Measurements from ENCODE around the gene FCN3. TPM values are rescaled to one million over a fixed set of nuclear protein-coding genes. Genes with fewer than 3 reads are reported as not detected.

Gene FCN3
- total and polyA plus RNA-seq, 2 donors (not counting 3 experiments of a cell fraction or from before 2014, with no cell fraction given) = 0.15 TPM; not detected in 1

DNA sequence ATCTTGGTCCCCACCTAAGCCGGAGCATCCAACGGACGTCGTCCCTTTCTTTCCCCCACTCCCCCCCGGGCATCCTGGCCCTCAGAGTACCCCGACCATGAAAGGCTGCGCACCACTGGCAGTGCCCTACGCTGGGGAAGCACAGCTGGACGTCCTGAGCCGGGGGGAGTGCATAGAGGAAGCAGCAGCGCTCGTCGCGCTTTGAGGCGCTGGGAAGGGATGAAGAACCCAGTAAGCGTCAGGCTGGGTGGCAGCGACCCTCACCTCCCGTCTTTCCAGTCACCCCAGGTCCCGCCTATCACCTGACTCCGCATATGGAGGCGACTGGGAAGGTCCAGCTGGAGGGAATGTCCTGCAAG is 13.6 kb downstream of the FCN3 start:
- Histone ChIP-seq H3K4me1 (ENCODE audit: control insufficient read depth, extremely low read depth, insufficient read depth, low read length) (peaks cover 6% of the 10 kb centered on the region), H4K20me1 (replicated peaks; ENCODE audit: control insufficient read depth, extremely low read depth, insufficient read depth, low read length) (no peaks in the 10 kb centered on the region), H3K79me2 (ENCODE audit: control insufficient read depth, insufficient read depth, low read length) (no peaks in the 10 kb centered on the region), H2AFZ (ENCODE audit: low read depth, low read length) (no peak overlapping the region), H3K4me2 (ENCODE audit: insufficient read depth, low read length) (no peak overlapping the region), H3K9ac (replicated peaks; ENCODE audit: extremely low read depth, insufficient read depth, low read length) (no peak overlapping the region), H3K27ac (ENCODE audit: insufficient read depth, low read depth, low read length) (no peak overlapping the region), H3K9me1 (replicated peaks; ENCODE audit: control insufficient read depth, extremely low read depth, insufficient read depth, low read length) (no peaks in the 10 kb centered on the region), H3K9me3 (replicated peaks; ENCODE audit: control insufficient read depth, insufficient read depth, low read length) (no peaks in the 10 kb centered on the region), H3K36me3 (ENCODE audit: control insufficient read depth in 2 of 2, extremely low read depth in 1 of 2, insufficient read depth in 2 of 2, low read length in 2 of 2) (peaks cover 0 to 2% of the 10 kb centered on the region in 2 experiments), H3K4me3 (replicated peaks in 1 of 3; ENCODE audit: insufficient read depth in 1 of 3, low read depth in 1 of 3, low read length in 3 of 3) (no peak overlapping the region), H3K27me3 (ENCODE audit: control insufficient read depth in 2 of 2, insufficient read depth in 2 of 2, low read length in 2 of 2) (no peaks in the 10 kb centered on the region)
- intact Hi-C loops (cut with micrococcal nuclease) (no loop called here), dilution Hi-C loops (cut with MboI; ENCODE audit: extremely low pct_ligation_motif_present, low sequenced_read_pairs) (no loop called here)
- FAIRE-seq (no peak), DNase-seq (ENCODE audit: low read depth, low spot score) (no peak)
- no TSS peak for BruUV-seq (replicated peaks)
- CTCF ChIA-PET = no interaction called here
- POLR2A ChIA-PET = no interaction called here
- TF ChIP-seq MYC (IDR thresholded peaks at IDR 0.05; ENCODE audit: low read depth, low read length) = no peak
- TF ChIP-seq EZH2 (IDR thresholded peaks at IDR 0.05; ENCODE audit: borderline replicate concordance, low read depth, low read length, severe bottlenecking) = no peak
- no peak for TF ChIP-seq POLR2A (IDR thresholded peaks at IDR 0.05; ENCODE audit: low read depth, low read length)
- TF ChIP-seq JUN (IDR thresholded peaks at IDR 0.05; ENCODE audit: borderline replicate concordance, insufficient read depth, insufficient read length, low read depth) = no peak
- TF ChIP-seq, protein P1, sequence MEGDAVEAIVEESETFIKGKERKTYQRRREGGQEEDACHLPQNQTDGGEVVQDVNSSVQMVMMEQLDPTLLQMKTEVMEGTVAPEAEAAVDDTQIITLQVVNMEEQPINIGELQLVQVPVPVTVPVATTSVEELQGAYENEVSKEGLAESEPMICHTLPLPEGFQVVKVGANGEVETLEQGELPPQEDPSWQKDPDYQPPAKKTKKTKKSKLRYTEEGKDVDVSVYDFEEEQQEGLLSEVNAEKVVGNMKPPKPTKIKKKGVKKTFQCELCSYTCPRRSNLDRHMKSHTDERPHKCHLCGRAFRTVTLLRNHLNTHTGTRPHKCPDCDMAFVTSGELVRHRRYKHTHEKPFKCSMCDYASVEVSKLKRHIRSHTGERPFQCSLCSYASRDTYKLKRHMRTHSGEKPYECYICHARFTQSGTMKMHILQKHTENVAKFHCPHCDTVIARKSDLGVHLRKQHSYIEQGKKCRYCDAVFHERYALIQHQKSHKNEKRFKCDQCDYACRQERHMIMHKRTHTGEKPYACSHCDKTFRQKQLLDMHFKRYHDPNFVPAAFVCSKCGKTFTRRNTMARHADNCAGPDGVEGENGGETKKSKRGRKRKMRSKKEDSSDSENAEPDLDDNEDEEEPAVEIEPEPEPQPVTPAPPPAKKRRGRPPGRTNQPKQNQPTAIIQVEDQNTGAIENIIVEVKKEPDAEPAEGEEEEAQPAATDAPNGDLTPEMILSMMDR (IDR thresholded peaks at IDR 0.05; ENCODE audit: extremely low read depth in 1 of 2, insufficient read depth in 1 of 2, low read depth in 1 of 2, low read length in 2 of 2) = no peak
- no peak for TF ChIP-seq POLR2AphosphoS5 (IDR thresholded peaks at IDR 0.05; ENCODE audit: insufficient read depth, low read depth, low read length)
- TF ChIP-seq FOS (IDR thresholded peaks at IDR 0.05; ENCODE audit: borderline replicate concordance, insufficient read depth, low read length) = no peak
- TF ChIP-seq GATA2 (IDR thresholded peaks at IDR 0.05; ENCODE audit: insufficient read depth, insufficient read length, low read depth, low read length) = no peak
- TF ChIP-seq, protein P2, sequence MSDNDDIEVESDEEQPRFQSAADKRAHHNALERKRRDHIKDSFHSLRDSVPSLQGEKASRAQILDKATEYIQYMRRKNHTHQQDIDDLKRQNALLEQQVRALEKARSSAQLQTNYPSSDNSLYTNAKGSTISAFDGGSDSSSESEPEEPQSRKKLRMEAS (IDR thresholded peaks at IDR 0.05; ENCODE audit: insufficient read depth, insufficient read length) = no peak
